Peyer's patch (tissue), 4 donors: ENCODE data around the gene MEPCE.

ENCODE experiments used
- CTCF ChIP-seq, 6 experiments: fragments of 450-650 bp in 4 of 6; fragments of 200-600 bp in 2 of 6; sonication (generic) in 1 of 6; IDR thresholded peaks; one replicate each; pipeline ENCODE4 v1.5.1; 2017 to 2019; ENCODE audit warnings: antibody characterized with exemption in 6 of 6, mild to moderate bottlenecking in 3 of 6, moderate library complexity in 1 of 6
- POLR2A ChIP-seq, 2 donors: fragments of 450-650 bp; IDR thresholded peaks; one replicate each; pipeline ENCODE4 v1.5.1; 2017; ENCODE audit warnings: antibody characterized with exemption in 2 of 2, mild to moderate bottlenecking in 2 of 2, moderate library complexity in 2 of 2

GRCh38 chr7:100456562-100456961, 26.9 kb downstream of the MEPCE start:
- TF ChIP-seq CTCF (IDR thresholded peaks at IDR 0.05) (no peak), POLR2A (IDR thresholded peaks at IDR 0.05) (no peak)
